Stimulated activated CD4-positive, alpha-beta T cell treated with anti-CD3 and anti-CD28 coated beads, TNF-alpha, amount 100 ng/mL, for 1 hour (primary cell): ENCODE measurements around the gene DOCK7.
"Not testable (repeated sequence)": the region's sequence is repeated elsewhere in the genome, so short reads cannot be mapped to it uniquely, and the experiment has no call there.

ENCODE experiments used
- DNase-seq, 3 donors: peaks; one replicate each; pipeline ENCODE4 v3.0.0-alpha.2; 2020; ENCODE audit warnings: low read depth in 3 of 3, low spot score in 1 of 3

DOCK7 gene

GRCh38 chr1:62539028-62539447 is 149.1 kb downstream of the DOCK7 start:
- no peak for DNase-seq

- no peak for DNase-seq
Measured at GRCh38 chr1:62536865-62537264, 151.3 kb downstream of the DOCK7 start.

- DNase-seq, result no peak
Measured at GRCh38 chr1:62530516-62531154, 157.6 kb downstream of the DOCK7 start.

- DNase-seq, result no peak
Measured at GRCh38 chr1:62529227-62529626, 159.0 kb downstream of the DOCK7 start.

GRCh38 chr1:62528015-62528414 is 160.2 kb downstream of the DOCK7 start:
- DNase-seq, result no peak

- not testable (repeated sequence) for DNase-seq
Measured at GRCh38 chr1:62527346-62527745, 160.8 kb downstream of the DOCK7 start.

GRCh38 chr1:62523860-62524259 is 164.3 kb downstream of the DOCK7 start:
- DNase-seq, result no peak

- DNase-seq, result no peak
Measured at GRCh38 chr1:62516600-62516999, 171.6 kb downstream of the DOCK7 start.

- no peak for DNase-seq
Measured at GRCh38 chr1:62514746-62515423, 173.3 kb downstream of the DOCK7 start.

- DNase-seq, result no peak
Measured at GRCh38 chr1:62513013-62513412, 175.2 kb downstream of the DOCK7 start.

- DNase-seq, result no peak
Measured at GRCh38 chr1:62509028-62509427, 179.2 kb downstream of the DOCK7 start.

- no peak for DNase-seq
Measured at GRCh38 chr1:62508187-62508758, 179.9 kb downstream of the DOCK7 start.

GRCh38 chr1:62500210-62500609 is 188.0 kb downstream of the DOCK7 start:
- DNase-seq, result no peak

- DNase-seq, result no peak
Measured at GRCh38 chr1:62494137-62494536, 194.0 kb downstream of the DOCK7 start.

GRCh38 chr1:62493656-62494055 is 194.5 kb downstream of the DOCK7 start:
- DNase-seq, result no peak

- DNase-seq, result no peak
Measured at GRCh38 chr1:62492521-62492920, 195.7 kb downstream of the DOCK7 start.

GRCh38 chr1:62487956-62488355 is 200.2 kb downstream of the DOCK7 start:
- no peak for DNase-seq

GRCh38 chr1:62484824-62485468 is 203.2 kb downstream of the DOCK7 start:
- DNase-seq, result no peak

GRCh38 chr1:62481681-62482080 is 206.5 kb downstream of the DOCK7 start:
- no peak for DNase-seq

- DNase-seq, result no peak
Measured at GRCh38 chr1:62476525-62477219, 211.5 kb downstream of the DOCK7 start.

- no peak for DNase-seq
Measured at GRCh38 chr1:62467092-62467491, 221.1 kb downstream of the DOCK7 start.
